ENCODE measurements around the gene RAVER2. TPM values are rescaled to one million over a fixed set of nuclear protein-coding genes. Genes with fewer than 3 reads are reported as not detected.

Gene RAVER2
- total RNA-seq, 1 experiment from 2014 or later: 20.3 TPM

DNA sequence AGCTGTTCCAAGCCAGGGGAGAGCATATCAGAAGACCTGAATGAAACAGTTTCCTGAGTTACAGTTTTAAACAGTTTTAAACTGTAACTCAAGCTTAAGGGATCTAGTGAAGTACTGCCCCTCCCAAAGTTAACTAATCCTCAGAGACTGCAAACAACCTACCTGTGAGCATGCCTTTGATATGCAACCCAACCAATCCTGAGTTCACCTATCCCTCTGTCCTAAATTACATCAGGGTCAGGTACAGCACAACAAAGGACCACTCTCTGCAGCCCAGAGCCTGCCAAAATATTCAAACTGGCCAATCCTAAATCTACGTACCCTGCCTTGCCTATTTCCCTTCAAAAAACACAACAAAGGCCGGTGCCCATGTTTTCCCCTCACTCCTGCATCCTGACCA is 32.8 kb upstream of the RAVER2 start:
- Mint-ChIP-seq H3K27ac (no peak overlapping the region), H3K27me3 (ENCODE audit: low read depth) (peaks cover under 1% of the 10 kb centered on the region), H3K9me3 (peaks cover 2% of the 10 kb centered on the region), H3K4me1 (peaks cover 12% of the 10 kb centered on the region), H3K4me3 (no peak overlapping the region), H3K36me3 (no peaks in the 10 kb centered on the region)
- DNase-seq (ENCODE audit: low spot score) (no peak), ATAC-seq (peak; percentile 98)
- TF ChIP-seq, protein P1, sequence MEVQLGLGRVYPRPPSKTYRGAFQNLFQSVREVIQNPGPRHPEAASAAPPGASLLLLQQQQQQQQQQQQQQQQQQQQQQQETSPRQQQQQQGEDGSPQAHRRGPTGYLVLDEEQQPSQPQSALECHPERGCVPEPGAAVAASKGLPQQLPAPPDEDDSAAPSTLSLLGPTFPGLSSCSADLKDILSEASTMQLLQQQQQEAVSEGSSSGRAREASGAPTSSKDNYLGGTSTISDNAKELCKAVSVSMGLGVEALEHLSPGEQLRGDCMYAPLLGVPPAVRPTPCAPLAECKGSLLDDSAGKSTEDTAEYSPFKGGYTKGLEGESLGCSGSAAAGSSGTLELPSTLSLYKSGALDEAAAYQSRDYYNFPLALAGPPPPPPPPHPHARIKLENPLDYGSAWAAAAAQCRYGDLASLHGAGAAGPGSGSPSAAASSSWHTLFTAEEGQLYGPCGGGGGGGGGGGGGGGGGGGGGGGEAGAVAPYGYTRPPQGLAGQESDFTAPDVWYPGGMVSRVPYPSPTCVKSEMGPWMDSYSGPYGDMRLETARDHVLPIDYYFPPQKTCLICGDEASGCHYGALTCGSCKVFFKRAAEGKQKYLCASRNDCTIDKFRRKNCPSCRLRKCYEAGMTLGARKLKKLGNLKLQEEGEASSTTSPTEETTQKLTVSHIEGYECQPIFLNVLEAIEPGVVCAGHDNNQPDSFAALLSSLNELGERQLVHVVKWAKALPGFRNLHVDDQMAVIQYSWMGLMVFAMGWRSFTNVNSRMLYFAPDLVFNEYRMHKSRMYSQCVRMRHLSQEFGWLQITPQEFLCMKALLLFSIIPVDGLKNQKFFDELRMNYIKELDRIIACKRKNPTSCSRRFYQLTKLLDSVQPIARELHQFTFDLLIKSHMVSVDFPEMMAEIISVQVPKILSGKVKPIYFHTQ (CRISPR knock-in tag; IDR thresholded peaks at IDR 0.05): no peak
- TF ChIP-seq RELA (CRISPR knock-in tag; IDR thresholded peaks at IDR 0.05; ENCODE audit: borderline replicate concordance) (no peak), JUN (CRISPR knock-in tag; IDR thresholded peaks at IDR 0.05) (no peak), ESRRA (CRISPR knock-in tag; IDR thresholded peaks at IDR 0.05; ENCODE audit: borderline replicate concordance) (no peak), FOXK1 (CRISPR knock-in tag; IDR thresholded peaks at IDR 0.05) (no peak), ZNF138 (CRISPR knock-in tag; conservative IDR thresholded peaks at IDR 0.05) (no peak), NR3C1 (CRISPR knock-in tag; conservative IDR thresholded peaks at IDR 0.05; ENCODE audit: low read depth) (no peak), ZNF232 (CRISPR knock-in tag; IDR thresholded peaks at IDR 0.05) (no peak), NFYB (CRISPR knock-in tag; conservative IDR thresholded peaks at IDR 0.05; ENCODE audit: low read depth) (no peak), GTF2I (CRISPR knock-in tag; conservative IDR thresholded peaks at IDR 0.05) (no peak), MXD4 (CRISPR knock-in tag; IDR thresholded peaks at IDR 0.05; ENCODE audit: borderline replicate concordance) (no peak), JAZF1 (CRISPR knock-in tag; IDR thresholded peaks at IDR 0.05) (no peak)
- TF ChIP-seq, protein P2, sequence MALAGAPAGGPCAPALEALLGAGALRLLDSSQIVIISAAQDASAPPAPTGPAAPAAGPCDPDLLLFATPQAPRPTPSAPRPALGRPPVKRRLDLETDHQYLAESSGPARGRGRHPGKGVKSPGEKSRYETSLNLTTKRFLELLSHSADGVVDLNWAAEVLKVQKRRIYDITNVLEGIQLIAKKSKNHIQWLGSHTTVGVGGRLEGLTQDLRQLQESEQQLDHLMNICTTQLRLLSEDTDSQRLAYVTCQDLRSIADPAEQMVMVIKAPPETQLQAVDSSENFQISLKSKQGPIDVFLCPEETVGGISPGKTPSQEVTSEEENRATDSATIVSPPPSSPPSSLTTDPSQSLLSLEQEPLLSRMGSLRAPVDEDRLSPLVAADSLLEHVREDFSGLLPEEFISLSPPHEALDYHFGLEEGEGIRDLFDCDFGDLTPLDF (CRISPR knock-in tag; IDR thresholded peaks at IDR 0.05): no peak
- TF ChIP-seq, protein P3, sequence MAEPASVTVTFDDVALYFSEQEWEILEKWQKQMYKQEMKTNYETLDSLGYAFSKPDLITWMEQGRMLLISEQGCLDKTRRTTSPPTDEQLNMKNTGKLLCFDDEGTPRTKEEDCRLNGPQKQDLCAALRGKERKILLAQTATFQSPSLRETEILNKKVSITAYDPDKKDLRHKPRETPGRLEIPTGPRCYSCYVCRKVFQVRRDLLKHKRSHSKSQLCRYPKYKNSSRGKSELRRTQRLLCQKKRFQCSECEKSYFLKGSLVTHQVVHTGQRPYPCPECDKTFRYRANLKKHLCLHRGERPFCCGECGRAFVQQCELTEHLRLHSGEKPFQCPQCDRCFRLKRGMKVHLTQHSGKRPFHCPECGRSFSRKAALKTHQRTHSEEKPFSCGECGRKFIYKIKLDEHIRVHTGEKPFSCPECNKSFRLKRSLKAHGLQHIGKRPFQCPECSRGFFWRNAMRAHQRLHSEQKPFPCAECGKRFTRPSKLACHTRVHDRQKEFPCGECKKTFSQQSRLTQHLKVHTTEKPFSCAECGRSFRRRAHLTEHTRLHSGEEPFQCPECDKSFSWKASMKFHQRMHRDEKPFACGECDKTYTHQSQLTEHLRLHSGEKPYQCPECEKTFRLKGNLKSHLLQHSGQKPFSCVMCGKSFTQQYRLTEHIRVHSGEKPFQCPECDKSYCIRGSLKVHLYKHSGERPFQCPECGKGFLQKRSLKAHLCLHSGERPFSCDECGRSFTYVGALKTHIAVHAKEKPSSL (CRISPR knock-in tag; conservative IDR thresholded peaks at IDR 0.05): no peak
- TF ChIP-seq, protein P4, sequence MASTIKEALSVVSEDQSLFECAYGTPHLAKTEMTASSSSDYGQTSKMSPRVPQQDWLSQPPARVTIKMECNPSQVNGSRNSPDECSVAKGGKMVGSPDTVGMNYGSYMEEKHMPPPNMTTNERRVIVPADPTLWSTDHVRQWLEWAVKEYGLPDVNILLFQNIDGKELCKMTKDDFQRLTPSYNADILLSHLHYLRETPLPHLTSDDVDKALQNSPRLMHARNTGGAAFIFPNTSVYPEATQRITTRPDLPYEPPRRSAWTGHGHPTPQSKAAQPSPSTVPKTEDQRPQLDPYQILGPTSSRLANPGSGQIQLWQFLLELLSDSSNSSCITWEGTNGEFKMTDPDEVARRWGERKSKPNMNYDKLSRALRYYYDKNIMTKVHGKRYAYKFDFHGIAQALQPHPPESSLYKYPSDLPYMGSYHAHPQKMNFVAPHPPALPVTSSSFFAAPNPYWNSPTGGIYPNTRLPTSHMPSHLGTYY (CRISPR knock-in tag; IDR thresholded peaks at IDR 0.05): no peak
- TF ChIP-seq, protein P5, sequence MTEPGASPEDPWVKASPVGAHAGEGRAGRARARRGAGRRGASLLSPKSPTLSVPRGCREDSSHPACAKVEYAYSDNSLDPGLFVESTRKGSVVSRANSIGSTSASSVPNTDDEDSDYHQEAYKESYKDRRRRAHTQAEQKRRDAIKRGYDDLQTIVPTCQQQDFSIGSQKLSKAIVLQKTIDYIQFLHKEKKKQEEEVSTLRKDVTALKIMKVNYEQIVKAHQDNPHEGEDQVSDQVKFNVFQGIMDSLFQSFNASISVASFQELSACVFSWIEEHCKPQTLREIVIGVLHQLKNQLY (CRISPR knock-in tag; IDR thresholded peaks at IDR 0.05): no peak
- TF ChIP-seq, protein P6, sequence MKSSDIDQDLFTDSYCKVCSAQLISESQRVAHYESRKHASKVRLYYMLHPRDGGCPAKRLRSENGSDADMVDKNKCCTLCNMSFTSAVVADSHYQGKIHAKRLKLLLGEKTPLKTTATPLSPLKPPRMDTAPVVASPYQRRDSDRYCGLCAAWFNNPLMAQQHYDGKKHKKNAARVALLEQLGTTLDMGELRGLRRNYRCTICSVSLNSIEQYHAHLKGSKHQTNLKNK (CRISPR knock-in tag; IDR thresholded peaks at IDR 0.05): no peak
- TF ChIP-seq, protein P7, sequence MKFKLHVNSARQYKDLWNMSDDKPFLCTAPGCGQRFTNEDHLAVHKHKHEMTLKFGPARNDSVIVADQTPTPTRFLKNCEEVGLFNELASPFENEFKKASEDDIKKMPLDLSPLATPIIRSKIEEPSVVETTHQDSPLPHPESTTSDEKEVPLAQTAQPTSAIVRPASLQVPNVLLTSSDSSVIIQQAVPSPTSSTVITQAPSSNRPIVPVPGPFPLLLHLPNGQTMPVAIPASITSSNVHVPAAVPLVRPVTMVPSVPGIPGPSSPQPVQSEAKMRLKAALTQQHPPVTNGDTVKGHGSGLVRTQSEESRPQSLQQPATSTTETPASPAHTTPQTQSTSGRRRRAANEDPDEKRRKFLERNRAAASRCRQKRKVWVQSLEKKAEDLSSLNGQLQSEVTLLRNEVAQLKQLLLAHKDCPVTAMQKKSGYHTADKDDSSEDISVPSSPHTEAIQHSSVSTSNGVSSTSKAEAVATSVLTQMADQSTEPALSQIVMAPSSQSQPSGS (CRISPR knock-in tag; IDR thresholded peaks at IDR 0.05; ENCODE audit: borderline replicate concordance, low read depth): no peak
- TF ChIP-seq, protein P8, sequence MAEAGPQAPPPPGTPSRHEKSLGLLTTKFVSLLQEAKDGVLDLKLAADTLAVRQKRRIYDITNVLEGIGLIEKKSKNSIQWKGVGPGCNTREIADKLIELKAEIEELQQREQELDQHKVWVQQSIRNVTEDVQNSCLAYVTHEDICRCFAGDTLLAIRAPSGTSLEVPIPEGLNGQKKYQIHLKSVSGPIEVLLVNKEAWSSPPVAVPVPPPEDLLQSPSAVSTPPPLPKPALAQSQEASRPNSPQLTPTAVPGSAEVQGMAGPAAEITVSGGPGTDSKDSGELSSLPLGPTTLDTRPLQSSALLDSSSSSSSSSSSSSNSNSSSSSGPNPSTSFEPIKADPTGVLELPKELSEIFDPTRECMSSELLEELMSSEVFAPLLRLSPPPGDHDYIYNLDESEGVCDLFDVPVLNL (CRISPR knock-in tag; IDR thresholded peaks at IDR 0.05; ENCODE audit: borderline replicate concordance, low read depth): no peak
- ChIA-PET POLR2A (no interaction called here), CTCF (no interaction called here)
